Epidermal melanocyte (primary cell): Measurements from ENCODE around the gene TNS3.
"Not testable (repeated sequence)": the region's sequence is repeated elsewhere in the genome, so short reads cannot be mapped to it uniquely, and the experiment has no call there.

ENCODE experiments used
- DNase-seq: peaks from one replicate; pipeline ENCODE4 v3.0.0; 2011; ENCODE audit warnings: low spot score; ENCODE audit not compliant: insufficient read length

TNS3 gene

DNA sequence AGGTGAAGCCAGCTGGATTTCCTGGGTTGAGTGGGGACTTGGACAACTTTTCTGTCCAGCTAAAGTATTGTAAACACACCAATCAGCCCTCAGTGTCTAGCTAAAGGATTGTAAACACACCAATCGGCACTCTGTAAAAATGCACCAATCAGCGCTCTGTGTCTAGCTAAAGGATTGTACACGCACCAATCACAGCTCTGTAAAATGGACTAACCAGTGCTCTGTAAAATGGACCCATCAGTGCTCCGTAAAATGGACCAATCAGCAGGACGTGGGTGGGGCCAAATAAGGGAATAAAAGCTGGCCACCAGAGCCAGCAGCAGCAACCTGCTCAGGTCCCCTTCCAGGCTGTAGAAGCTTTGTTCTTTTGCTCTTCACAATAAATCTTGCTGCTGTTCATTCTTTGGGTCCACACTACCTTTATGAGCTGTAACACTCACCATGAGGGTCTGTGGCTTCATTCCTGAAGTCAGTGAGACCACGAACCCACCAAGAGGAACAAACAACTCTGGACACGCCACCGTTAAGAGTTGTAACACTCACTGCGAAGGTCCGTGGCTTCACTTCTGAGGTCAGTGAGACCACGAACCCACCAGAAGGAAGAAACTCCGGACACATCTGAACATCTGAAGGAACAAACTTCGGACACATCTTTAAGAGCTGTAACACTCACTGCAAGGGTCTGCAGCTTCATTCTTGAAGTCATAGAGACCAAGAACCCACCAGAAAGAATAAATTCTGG, 21.8 kb upstream of the TNS3 start:
- not testable (repeated sequence) for DNase-seq

DNA sequence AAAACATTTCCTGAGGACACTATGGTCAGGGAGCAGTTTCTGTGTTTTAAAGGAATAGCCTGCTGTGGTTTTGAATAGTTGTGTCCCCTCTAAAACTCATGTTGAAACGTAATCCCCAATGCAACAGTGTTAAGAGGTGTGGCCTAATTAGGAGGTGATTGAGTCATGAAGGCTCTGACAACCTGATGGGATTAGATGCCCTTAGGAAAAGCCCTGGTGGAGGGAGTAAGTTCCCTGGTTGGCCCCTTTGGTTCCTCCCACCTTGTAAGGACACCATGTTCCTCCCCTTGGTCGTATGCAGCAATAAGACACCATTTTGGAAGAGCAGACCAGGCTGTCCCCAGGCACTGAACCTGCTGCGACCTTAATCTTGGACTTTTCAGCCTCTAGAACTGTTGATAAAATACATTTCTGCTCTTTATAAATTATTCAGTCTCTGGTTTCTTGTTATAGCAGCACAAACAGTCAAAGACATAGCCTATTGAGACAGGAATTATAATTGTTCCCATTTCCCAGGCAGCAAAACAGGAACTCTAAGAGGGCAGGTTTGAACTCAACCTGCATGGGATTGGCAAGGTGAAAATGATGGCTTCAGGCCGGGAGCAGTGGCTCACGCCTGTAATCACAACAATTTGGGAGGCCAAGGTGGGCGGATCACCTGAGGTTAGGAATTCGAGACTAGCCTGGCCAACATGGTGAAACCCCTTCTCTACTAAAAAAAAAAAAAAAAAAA, 20.5 kb upstream of the TNS3 start:
- no peak for DNase-seq

- DNase-seq = no peak
These were observed 20.0 kb upstream of the TNS3 start for GRCh38 chr7:47601881-47602249.

DNA sequence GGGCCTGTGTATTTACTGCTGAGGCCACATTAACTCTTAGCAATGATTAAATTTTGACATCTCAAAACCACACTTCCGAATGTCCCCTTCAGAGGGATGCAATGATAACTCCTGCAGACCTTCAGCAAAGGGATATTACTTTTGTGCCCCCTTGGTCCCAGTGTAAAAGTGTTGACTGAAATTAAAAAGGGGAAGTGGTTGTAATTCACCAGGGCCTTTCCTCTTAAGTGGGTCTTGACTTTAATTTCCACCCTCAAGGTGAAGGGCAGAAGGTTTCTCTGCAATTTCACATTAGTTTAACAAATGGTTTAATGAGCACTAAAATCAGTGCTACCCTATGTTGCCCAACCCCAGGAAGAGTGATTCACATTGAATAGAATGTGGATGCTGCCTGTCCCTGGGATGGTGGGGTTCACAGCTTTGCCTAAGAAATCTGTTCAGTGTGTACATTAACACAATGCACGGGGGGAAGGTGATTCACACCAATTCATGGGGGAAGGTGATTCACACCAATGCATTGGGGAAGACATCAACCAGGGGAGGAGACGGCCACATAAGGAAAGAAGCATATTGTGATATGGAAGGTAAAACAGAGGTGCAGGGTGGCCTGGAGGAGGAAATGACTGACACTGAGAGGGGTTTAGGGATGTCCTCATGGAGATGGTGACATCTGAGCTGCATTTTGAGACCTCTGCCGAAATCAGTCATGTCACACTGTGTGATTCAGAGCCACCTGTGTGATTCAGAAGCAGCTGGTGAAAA, 19.4 kb upstream of the TNS3 start:
- DNase-seq = no peak

- no peak for DNase-seq
These were observed 18.5 kb upstream of the TNS3 start for GRCh38 chr7:47600199-47601118.

DNA sequence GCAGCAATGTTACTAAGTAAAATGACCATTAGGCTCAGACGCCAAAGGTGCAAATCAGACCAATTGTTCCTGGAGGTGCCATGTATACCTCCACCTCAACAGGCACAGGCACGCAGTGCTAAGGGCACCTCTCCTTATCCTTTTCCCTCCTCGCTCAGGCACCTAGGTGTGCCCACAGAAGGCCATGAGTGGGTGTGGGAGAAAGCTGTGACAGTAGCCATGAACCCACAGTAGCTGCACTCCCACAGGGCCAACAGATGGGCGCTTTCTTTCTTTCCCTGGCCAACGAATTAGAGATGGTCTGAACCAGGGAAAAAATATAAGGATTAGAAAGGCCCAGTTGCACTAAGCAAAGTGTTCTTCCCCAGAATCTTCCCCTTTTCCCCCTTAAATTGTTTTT, 15.5 kb upstream of the TNS3 start:
- DNase-seq = no peak

DNA sequence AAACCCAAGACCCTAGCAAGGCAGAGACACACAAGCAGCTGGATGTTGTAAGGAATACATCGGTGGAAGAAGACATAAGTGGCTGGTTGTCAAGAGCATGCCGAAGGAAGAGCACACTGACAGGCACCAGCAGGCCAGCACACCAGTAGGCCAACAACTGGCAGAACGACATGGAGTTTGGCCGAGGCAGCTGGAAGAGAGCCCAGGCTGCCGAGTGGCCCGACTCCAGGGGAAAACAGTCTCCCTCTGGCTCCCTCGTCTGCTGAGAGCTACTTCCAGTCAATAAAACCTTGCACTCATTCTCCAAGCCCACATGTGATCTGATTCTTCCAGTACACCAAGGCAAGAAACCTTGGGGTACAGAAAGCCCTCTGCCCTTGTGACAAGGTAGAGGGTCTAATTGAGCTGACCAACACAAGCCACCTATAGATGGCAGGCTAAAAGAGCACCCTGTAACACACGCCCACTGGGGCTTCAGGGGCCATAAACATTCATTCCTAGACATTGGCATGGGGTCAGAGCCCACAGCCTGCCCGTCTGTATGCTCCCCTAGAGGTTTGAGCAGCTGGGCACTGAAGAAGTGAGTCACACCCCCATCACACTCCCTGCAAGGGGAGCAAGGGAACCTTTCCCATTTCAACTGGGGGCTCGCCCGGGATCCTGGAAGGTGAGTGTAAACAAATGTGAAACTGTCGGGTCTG, 14.7 kb upstream of the TNS3 start:
- no peak for DNase-seq

DNA sequence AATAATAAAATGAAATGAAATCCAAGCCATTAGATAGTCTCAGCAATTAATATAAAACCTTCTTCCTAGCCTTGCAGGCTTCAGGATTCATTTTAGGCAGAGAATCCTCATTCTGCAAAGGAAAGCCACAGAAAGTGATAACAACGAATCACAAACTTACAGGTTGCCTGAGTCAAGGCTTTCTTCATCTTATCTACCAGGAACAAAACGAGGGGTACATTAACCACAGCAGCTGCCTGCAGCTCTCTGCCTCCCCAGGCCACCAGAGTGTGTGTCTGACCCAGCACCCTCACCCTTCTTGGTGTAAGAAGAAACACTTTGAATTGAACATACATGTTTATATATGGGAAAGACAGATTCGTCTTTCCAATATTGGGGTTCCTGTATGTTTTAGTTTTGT, 12.5 kb upstream of the TNS3 start:
- DNase-seq = no peak

GRCh38 chr7:47591655-47592572, 10.0 kb upstream of the TNS3 start:
- DNase-seq = no peak

- DNase-seq = no peak
These were observed 9.3 kb upstream of the TNS3 start for GRCh38 chr7:47591089-47591654.

DNA sequence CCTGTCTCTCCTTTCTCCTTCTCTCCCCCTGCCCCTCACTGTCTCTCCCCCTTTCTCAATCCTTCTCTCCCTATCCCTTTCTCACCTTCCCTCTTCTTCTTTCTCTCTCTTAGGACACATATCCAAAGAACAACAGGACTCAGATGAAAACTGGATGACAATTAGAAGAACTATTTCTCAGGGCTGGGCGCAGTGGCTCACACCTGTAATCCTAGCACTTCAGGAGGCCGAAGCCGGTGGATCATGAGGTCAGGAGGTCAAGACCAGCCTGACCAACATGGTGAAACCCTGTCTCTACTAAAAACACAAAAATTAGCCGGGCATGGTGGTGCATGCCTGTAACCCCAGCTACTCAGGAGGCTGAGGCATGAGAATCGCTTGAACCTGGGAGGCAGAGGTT, 8.3 kb upstream of the TNS3 start:
- not testable (repeated sequence) for DNase-seq

DNA sequence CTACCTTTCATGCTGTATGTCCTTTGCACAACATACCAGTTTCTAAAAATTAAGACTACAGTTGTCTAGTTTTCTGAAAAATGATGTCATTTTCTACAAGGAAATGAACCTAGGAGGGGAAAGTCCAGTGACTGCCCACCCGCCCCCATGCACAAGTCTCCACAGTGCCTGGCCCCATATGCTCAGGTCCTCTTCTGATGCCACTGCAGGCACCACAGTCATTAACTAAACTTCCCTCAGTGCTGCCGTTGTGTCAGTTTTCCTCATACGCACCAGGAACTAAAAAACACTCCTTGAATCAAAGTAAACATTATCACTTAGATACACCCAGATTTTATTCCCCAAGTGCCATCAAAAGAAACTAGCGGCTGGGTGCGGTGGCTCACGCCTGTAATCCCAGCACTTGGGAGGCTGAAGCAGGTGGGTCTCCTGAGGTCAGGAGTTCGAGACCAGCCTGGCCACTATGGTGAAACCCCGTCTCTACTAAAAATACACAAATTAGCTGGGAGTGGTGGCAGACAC, 6.9 kb upstream of the TNS3 start:
- DNase-seq = no peak

DNA sequence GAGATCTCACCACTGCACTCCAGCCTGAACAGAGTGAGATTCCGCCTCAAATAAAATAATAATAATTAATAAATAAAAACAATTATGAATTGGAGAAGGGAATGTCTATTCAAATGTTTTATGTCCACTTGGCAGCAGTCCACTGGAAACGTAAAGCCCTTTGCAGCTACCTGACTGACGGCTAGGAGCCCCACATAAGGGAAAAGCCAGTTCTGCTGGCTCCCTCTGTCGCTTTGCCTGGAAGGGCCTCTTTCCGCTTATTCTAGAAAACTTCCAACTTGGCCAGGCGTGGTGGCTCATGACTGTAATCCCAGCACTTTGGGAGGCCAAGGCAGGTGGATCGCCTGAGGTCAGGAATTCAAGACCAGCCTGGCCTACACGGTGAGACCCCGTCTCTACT, 6.1 kb upstream of the TNS3 start:
- no peak for DNase-seq

DNA sequence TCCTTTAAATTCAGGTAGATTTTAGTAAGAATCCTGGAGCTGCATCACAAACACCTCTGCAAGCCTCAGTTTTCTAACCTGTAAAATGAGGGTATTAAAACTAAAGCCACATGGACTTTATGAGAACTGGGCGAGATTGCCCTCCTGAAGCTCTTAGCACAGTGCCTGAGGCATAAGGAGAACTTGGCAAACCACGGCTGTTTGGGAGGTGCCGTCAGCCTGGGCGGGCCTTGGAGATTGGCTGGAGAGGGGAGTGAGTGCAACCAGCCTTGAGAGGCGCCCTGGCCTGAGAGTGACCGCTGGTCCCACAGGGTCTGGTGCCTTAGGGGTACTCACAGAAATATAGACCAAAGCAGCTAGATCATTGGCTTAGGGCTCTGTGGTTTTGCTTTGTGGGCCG, 5.4 kb upstream of the TNS3 start:
- DNase-seq = no peak

- DNase-seq = no peak
These were observed 5.0 kb upstream of the TNS3 start for GRCh38 chr7:47586925-47587324.

GRCh38 chr7:47586161-47586670, 4.3 kb upstream of the TNS3 start:
- not testable (repeated sequence) for DNase-seq

DNA sequence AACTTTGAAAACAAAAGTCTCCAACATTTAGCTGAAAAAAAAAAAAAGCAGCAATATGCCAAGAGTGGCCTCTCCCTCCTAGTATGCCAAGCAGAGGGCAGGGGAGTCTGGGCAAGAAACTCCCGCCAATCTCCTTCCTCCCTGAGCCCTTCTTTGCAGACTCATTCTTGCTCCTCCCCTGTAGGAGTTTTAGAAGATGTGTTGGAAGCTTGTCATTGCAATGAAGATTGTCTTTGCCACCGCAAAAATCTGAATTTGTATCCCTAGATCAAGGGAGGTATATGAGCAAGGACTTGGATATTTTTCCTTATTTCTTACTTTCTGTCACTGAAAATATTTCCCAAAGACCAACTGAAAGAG, 2.6 kb upstream of the TNS3 start:
- no peak for DNase-seq

GRCh38 chr7:47583739-47584535, 2.0 kb upstream of the TNS3 start:
- no peak for DNase-seq
